Liver (tissue), 5 donors: ENCODE results near the gene STEAP2. TPM values are rescaled to one million over a fixed set of nuclear protein-coding genes. Genes with fewer than 3 reads are reported as not detected.

Experiments used
- polyA plus RNA-seq, 2 donors: library from polyadenylated mRNA; stranded (reverse) in 1 of 2; unstranded in 1 of 2; fragments of 200-250 nt in 1 of 2; fragments of >200 nt in 1 of 2; fragmentation: Nextera tagmentation in 1 of 2; extraction: Ambion mirVana in 1 of 2; gene quantifications; one replicate each; pipeline versions ENCODE4 v1.2.1 to v1.2.3, GENCODE V29; 2013 to 2015
- small RNA-seq: library from RNA; depleted of rRNA; stranded (forward); fragments of <200 nt; gene quantifications from one replicate; pipeline ENCODE3, GENCODE V24; 2014
- total RNA-seq, 2 donors: library from RNA; depleted of rRNA; stranded (reverse); fragments of >200 nt; gene quantifications; one replicate each; pipeline ENCODE4 v1.2.3, GENCODE V29; 2014
- donor health status: healthy.
- donor health status: healthy.
- donor health status: healthy.

STEAP2 gene
- total and polyA plus RNA-seq, 4 donors = 1.2 to 25.9 (median 5.2) TPM

Small RNA genes lying within 50 kb of the gene (small RNA-seq; reads per million reads assigned to genes)
- not detected for gene RF00019

Other genes starting within 250 kb of the STEAP2 start
- 10 to 100 TPM; 28.5 to 37.1 TPM for gene STEAP1, start 57.3 kb upstream of the STEAP2 start, total RNA-seq
- 10 to 100 TPM; 20.0 to 30.8 TPM for gene STEAP1, start 57.3 kb upstream of the STEAP2 start, polyA plus RNA-seq
- gene CFAP69, start 33.4 kb downstream of the STEAP2 start, total RNA-seq = 10 to 100 TPM in 1 of 2 donors, 1 to 10 TPM in 1; 4.0 to 11.7 TPM
- gene CFAP69, start 33.4 kb downstream of the STEAP2 start, polyA plus RNA-seq = 1 to 10 TPM; 1.2 to 4.1 TPM
- gene FAM237B, start 109.6 kb downstream of the STEAP2 start, total RNA-seq = not detected
- not detected for gene FAM237B, start 109.6 kb downstream of the STEAP2 start, polyA plus RNA-seq
- 10 to 100 TPM in 1 of 2 donors, 1 to 10 TPM in 1; 6.5 to 18.9 TPM for gene GTPBP10, start 135.0 kb downstream of the STEAP2 start, total RNA-seq
- 10 to 100 TPM in 1 of 2 donors, 1 to 10 TPM in 1; 7.2 to 17.3 TPM for gene GTPBP10, start 135.0 kb downstream of the STEAP2 start, polyA plus RNA-seq
- gene CLDN12, start 191.7 kb downstream of the STEAP2 start, total RNA-seq = 10 to 100 TPM; 23.6 to 50.0 TPM
- gene CLDN12, start 191.7 kb downstream of the STEAP2 start, polyA plus RNA-seq = 10 to 100 TPM; 22.5 to 23.7 TPM